GM19395 (cell line): ENCODE data around the gene ITGA8.
"Not testable (repeated sequence)": the region's sequence is repeated elsewhere in the genome, so short reads cannot be mapped to it uniquely, and the experiment has no call there.

Experiments used
- ATAC-seq: cut with Tn5 transposase; IDR thresholded peaks from one replicate; pipeline ENCODE4 v1.9.1; 2021; ENCODE audit warnings: mild to moderate bottlenecking, moderate library complexity; ENCODE audit not compliant: unreplicated experiment

Gene ITGA8

DNA sequence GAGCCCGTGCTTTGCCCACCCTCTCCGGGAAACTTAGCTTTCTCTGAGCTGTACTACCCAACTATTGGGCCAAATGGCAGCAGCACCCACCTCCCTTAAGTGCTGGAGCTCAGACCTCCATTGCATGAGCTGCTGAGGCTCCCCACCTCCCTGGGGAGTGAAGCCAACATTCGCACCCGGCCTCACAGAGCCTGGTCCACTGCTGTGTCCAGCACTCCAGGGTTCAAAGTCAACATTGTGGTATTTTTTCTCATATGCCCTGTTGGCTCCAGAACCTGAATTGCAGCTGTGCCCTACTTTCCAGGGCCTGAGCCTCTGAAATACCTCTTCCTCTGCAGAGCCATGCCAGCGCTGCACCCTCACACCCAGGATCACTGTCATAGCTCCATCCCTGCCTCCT is 29.7 kb downstream of the ITGA8 start:
- no peak for ATAC-seq

DNA sequence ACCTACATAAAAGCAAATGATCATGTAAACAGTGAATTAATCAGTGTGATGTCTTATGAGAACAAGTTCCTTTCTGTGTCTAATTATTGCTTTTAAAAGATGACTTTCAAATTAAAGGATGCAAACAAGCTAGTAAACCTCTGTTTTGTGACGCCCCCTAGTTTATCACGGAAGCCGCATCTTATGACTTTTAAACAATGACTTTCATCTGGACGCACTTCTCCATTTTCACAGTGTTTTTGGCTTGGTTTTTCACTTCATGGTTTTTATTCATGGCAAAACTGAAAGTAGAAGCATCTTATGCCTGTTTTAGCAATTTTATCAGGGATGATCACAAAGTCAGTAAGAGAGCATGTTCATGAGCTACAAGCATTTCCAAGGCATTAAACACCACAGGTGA is 35.0 kb downstream of the ITGA8 start:
- no peak for ATAC-seq

DNA sequence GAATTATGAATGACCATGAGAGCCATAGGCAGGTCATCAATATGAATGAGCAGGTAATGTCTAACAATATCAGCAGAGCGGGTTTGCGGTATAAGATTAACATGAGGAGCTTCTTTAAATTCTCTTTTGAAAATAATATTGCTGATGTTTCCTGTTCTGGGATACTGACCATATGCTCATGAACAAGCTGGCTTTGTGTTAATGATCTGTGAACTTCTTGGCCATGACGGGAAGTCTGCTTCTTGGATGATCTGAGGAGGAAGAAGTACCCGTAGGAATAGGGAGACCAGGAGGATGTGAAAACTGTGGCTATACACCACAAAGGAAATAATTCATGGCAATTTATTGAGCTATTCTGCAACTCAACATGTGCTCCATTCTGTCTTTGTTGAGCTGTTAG is 38.6 kb downstream of the ITGA8 start:
- no peak for ATAC-seq

DNA sequence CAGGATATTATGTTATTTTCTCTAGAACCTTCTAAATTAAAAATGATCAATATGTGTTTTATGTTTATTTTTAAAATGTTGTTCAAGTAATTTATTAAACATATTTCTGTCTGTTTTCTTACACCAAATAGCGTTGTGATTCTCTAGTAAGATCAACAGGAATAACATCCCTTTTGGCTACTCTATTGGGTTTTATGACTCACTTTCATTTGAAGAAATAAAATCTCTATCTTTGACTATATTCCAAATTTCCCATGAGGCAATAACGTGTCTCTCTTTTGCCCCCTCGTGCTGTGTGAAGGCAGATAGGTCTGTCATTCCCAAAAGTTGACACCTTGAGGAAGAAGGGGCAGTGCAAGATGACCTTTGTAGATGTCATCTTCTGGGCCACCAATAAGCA is 40.9 kb downstream of the ITGA8 start:
- no peak for ATAC-seq

DNA sequence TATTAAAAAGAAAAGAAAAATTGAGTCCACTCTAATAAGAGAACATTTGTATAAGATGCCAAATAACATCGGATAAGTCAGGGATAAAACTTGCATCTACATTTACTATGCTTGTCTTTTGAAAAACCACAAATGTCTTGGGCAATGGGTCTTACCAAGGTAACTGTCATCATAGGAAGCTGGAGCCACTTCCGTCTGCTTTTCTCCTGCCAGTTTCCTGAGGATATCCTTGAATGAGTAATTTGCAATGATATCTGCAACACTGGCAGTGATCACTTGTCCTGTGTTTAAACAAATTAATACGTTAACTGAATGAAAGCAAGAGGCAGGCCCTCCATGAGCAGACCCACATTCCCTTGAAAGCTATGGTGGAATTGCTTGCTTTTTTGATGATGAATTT is 47.3 kb downstream of the ITGA8 start:
- no peak for ATAC-seq

DNA sequence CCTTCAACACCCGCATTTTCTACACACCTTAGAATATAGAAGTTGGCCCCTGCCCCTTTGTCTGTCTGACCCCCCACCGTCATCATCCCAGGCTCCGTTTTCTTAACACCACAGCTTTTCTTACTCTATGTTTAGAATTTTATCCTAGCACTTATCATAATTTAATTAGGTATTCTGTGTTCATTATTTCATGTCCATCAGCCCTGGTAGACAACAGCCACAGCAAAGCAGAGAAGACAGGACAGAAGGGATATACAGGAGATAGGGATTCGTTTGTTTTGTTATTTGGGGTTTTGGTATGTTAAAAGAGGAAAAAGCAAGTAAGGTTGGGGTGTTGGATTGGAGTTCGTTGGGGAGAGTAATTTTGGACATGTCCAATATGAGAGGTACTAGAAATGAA is 48.8 kb downstream of the ITGA8 start:
- no peak for ATAC-seq

DNA sequence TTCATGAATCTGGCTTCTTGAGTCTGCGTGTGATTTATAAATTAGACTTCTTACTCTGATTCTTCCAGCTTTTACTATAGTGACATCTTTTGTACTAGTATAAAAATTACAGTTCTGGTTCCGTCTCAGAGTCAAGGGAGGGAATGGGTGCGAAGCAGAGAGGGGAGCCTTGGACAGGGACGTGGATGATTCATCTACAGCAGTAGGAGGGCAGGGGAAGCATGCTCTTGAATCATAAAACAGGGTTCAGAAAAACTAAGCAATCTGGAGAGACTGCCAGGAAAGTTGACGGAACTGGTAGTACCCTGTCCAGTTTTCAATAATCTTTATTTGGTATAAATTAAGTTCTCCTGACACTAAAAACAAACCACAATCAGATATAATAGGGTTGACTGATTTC is 58.1 kb downstream of the ITGA8 start:
- ATAC-seq: no peak

DNA sequence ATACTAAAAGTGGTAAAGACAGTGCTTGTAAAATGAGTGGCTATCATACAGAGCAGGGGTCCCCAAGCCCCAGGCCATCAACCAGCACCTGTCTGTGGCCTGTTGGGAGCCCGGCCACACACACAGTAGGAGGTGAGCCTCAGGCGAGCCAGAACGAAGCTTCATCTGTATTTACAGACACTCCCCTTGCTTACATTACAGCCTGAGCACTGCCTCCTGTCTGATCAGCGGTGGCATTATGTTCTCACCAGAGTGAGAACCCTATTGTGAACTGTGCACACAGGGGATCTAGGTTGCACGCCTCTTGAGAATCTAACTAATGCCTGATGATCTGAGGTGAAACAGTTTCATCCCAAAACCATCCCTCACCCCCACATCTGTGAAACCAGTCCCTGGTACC is 58.7 kb downstream of the ITGA8 start:
- no peak for ATAC-seq

DNA sequence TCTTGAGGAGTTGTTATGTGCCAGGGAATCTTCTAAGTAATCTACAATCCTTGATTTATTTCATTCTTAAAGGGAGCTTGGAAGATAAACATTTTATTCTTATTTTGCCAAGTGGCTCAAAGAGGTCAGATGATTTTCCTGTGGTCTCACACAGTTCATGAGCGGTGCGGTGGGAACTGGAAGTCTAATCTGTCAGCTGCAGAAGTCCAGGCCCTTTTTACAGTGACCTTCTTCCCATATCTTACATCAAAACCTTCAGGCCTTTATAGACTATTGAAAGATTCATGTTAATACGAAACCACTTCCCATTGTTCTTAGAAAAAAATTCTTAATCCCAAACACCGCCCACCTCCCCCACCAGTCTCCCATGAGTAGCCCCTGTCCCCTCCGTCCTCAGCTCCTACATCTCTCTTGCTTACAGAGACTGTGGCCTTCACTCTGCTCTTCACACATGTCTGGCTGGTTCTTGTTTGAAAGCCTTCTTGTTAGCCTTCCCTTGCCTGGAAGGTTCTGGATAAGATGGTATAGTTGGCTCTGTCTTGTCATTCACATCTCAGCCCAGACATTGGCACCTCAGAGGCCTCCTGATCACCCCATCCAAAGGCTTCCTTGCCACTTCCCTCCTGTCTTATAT is 61.5 kb downstream of the ITGA8 start:
- ATAC-seq: no peak

DNA sequence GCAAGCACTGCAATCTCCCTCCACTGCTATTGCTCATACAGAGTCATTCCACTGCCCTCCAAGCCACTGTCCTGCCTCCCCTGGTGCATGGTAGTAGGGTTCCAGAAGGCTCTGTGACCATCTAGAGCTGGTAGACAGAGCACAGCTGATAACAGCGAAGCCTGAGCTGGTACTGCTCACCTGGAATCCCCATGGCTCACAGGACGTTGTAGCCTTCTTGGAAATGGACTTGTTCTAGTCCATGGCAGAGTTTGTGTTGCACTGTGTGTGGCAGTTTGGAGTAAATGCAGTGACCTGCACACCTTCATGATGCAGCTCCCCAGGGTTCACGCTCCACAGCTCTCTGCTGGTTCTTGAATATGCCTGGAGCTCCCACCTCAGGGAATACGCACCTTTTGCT is 67.0 kb downstream of the ITGA8 start:
- ATAC-seq: no peak

DNA sequence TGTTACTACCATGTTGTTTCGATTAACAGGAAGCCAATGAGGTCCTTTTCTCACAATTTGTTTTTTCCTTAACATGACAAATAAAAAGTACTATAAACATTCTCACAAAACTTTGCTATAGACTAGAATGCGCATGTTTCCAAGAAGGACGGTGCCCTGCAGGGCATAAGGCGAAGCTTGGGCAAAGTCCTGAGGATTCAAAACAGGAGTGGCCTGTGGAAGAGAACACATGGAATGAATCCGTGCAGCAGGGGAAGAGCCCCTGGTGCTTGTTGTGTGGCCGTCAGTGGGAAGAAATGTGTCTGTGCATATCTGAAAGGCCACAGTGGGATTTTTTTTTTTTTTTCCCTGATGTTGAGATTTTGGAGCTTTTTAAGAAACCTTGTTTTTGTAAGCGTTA is 67.6 kb downstream of the ITGA8 start:
- ATAC-seq: no peak

DNA sequence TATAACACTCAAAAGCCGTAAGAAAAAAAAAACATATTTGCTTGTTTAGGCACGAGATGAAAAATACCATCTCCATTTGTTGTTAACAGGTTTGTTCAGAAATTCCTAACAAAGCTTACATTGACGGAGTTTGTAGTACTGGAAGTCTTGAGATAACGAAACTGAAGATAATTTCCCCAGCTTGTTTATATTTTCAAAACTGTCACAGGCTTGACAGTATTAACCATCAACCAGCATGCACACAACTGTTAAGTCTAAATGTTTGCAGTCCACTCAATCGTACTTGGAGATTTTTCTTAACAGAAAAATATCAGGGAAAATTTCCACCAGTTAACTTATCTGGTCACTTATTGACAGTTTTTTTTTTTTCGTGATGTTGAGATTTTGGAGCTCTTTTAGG is 68.5 kb downstream of the ITGA8 start:
- ATAC-seq: no peak

DNA sequence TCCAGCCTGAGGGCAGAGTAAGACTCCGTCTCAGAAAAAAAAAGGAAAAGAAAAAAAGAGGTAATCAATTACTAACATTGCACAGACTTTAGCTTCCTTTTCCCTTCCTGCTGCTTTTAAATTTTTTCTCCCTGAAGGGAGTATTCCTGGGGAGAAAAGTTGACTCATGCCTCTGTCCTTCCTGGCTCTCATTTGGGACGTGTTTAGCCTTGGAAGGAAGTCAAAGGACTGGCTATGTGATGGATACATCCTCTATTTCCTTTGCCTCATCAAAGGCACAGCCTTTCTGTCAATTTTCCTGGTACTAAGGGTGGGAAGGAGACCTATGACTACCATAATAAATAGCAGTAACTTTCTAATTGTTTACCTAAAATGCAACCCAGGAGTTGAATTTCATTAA is 77.6 kb downstream of the ITGA8 start:
- ATAC-seq: no peak

DNA sequence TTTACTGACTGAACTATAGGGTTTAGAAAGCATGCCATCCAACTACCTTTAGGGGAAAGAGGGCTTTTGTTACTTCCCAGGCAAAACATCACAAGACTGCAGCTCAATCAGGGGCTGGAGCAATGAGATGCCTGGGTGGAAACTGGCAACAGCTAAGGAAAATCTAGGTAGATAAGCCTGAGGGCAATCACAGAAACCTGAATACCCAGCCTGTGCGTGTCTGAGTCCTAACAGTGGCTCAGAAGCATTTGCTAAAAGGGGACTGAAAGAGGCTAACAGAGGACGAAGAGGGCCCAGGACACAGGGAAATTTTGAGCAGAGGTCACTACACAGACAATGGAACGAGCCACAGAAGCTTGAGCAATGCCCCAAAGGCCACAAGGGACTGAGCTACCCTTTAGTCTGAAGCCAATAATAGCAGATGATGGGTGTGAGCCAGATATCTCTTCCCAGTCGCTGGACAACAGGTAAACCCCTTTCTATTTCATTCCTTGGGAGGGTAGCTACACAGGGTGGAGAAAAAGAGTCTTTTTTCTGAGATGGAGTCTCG is 79.1 kb downstream of the ITGA8 start:
- no peak for ATAC-seq

DNA sequence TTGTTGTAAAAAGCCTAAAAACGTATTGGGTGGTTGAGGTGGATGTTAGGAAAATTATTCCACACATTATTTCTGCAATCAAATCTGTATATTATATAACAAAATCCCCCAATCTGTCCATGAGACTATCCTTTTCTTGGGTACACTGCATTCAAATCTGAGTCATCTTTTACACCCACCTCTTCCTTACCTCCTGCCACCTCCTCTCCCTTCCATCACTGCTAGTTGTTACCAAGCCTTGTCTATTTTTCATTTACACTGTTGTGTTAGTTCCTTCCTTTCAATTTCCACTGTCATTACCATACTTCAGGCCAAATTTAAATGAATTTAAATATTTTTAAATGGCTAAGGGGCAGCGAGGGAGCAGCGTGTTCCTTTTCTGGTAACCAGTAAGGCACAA is 83.3 kb downstream of the ITGA8 start:
- no peak for ATAC-seq

DNA sequence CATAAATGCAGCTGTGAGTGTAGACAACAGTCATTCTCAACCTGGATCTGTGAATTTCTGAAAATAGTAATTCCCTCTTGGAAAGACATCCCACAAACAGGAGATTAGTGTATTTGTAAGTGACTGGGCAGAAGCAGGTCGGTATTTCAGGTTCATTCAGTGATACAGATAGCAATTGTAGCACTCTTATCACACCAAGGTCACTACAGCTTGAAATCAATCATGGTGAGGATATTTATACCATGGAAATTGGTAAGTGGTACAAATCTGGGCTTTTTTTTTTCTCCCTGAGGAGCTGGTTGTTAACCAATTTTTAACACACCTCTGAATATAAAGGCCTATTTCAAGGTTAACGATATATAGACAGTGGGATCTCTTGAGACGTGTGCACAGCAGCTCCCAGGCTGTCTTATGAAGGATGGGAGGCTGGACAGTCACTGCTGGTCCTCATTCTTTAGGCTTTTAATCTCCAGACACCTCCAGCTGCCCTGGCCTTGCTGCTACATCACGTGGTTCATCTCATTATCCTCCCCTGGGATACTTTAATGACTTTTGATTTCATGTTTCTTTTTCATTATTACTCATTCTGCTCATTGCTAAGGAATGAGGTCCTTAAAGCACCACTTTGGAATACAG is 87.1 kb downstream of the ITGA8 start:
- ATAC-seq: no peak

DNA sequence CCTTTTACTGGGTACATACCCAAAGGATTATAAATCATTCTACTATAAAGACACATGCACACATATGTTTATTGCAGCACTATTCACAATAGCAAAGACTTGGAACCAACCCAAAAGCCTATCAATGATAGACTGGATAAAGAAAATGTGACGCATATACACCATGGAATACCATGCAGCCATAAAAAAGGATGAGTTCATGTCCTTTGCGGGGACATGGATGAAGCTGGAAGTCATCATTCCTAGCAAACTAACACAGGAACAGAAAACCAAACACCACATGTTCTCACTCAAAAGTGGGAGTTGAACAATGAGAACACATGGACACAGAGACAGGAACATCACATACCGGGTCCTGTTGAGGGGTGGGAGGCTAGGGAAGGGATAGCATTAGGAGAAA is 88.5 kb downstream of the ITGA8 start:
- ATAC-seq: not testable (repeated sequence)

DNA sequence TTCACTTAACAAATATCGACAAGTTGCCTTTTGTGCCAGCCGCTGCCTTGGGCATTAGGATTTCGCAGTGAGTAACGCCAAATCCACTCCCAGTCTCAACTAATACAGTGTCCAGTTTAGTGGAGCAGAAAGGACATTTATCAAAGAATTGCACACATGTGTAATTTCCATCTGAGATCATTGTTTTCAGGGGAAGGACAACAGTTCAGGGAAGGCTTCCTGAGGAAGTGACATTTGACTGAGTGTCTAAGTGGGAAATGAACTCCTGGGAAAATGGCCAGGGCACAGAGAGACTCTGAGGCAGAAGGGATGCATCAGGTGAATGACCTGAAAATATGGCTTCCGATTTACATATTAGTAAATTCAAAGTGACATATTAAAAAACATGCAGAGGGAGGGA is 89.4 kb downstream of the ITGA8 start:
- ATAC-seq: no peak

DNA sequence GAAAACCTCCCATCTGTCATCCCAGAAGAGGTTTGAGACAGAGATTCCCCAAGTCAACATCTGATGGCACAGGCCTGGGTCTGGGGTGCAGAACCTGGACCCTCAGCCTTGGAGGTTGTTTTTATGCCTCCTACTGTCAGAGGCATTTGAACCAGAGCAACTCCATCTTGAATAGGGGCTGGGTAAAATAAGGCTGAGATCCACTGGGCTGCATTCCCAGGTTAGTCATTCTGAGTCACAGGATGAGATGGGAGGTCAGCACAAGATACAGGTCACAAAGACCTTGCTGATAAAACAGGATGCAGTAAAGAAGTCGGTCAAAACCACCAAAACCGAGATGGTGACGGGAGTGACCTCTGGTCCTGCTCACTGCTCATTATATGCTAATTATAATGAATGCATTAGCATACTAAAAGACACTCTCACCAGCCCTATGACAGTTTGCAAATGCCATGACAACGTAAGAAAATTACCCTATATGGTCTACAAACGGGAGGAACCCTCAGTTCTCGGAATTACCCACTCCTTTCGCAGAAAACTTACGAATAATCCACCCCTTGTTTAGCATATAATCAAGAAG is 92.0 kb downstream of the ITGA8 start:
- no peak for ATAC-seq

DNA sequence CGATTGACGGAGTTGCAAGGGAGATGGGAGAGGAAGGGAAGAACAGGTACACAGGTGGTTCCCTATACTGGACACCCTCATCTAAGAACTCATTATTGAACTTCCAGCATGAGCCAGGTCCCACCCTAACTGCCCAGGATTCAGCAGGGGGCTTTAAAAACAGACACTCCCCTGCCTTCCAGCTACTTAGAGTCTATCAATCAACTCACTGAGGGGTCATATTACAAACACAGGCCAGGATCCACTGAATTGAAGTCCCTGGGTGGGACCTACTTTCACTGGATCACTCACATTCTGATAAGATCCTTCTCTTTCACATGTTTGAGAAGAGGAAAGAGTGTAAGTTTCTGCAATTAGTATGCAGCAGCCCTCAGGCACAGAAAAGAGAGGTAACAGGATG is 92.8 kb downstream of the ITGA8 start:
- ATAC-seq: no peak

DNA sequence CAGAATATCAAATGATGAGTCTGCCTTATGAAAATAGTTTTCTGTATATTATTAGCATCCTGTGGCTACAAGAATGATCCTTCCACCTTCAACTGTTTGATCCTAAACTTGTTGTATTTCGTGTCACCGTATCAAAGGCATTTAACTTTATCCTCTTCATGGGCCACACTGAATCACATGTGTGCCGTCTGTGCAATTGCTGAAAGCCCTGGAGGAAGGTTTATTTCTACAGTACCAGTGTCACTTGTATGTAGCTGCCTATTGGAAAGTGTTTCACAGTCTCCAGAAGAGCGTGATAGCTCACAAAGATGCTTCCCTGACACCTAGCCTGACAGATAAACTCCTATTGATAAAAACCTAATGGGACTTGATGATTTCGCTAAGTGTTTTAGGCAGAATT is 94.5 kb downstream of the ITGA8 start:
- no peak for ATAC-seq

DNA sequence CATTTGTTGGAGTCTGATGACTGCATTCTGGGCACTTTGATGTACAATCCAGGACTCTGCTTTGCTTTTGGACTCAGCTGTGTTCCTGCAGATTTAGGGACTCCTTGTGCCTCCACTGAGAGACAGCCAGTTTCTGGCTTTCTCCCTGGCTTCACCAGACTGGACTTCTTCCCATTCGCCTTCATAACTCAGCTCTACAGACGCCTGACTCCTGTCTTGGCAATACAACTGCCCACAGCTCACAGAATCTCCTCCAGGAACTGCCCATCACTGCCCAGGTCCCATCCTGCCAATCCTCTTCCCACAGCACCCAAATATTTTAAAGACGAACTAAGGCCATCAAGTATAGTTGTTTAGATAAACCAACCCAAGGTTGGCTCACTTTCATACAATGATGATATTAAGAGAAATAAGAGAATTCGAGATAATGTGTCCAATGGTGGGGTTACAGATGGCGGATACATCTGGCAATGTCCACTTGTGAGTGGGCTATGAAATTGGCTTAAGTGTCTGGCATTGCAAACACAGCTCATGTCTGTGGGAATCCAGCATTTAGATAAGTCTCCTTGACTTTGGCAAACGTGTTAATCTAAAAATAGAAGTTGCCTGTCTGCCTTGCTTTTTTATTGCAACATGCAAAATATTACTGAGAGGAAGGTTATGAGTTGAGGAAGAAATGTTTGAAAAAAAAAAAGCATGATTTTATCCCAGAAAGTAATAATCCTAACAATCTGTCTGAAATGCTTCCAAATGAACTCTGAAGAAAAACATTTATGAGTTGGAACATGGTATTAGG is 95.1 kb downstream of the ITGA8 start:
- no peak for ATAC-seq
